Measurements from ENCODE around the gene WAC. TPM values are rescaled to one million over a fixed set of nuclear protein-coding genes. Genes with fewer than 3 reads are reported as not detected.

The WAC gene
- total RNA-seq, 1 donor from 2014 or later = 115 TPM

GRCh38 chr10:28523725-28524252 lies 9.1 kb upstream of the WAC start:
- H3K4me3 Mint-ChIP-seq = no peak overlapping the region
- H3K9me3 Mint-ChIP-seq = peaks cover 20% of the 10 kb centered on the region
- H3K4me1 Mint-ChIP-seq (ENCODE audit: unreplicated experiment) = no peaks in the 10 kb centered on the region
- H3K36me3 Mint-ChIP-seq = peaks cover 44% of the 10 kb centered on the region
- H3K27me3 Mint-ChIP-seq = no peaks in the 10 kb centered on the region
- TF ChIP-seq CTCF (conservative IDR thresholded peaks at IDR 0.05) = no peak
- no peak for DNase-seq (ENCODE audit: extremely low spot score, unreplicated experiment)
- H3K27ac Mint-ChIP-seq = no peak overlapping the region

DNA sequence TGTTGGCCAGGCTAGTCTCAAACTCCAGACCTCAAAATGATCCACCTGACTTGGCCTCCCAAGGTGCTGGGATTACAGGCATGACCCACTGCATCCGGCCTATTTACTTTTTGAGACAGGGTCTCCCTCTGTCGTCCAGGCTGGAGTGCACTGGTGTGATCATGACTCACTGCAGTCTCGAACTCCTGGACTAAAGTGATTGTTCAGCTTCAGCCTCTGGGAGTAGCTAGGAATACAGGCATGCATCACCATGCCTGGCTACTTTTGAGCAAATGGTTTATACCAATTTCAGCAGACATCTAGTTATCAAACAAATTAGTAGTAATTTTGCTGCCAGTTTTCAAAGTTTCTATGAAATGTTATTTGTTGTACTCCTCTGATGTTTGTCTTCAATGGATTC lies 2.2 kb upstream of the WAC start:
- peaks cover 26% of the 10 kb centered on the region for H3K4me1 Mint-ChIP-seq (ENCODE audit: unreplicated experiment)
- no peaks in the 10 kb centered on the region for H3K9me3 Mint-ChIP-seq
- peak overlapping the region; percentile 94 for H3K4me3 Mint-ChIP-seq
- no peak for DNase-seq (ENCODE audit: extremely low spot score, unreplicated experiment)
- peaks cover 46% of the 10 kb centered on the region for H3K36me3 Mint-ChIP-seq
- no peaks in the 10 kb centered on the region for H3K27me3 Mint-ChIP-seq
- no peak for TF ChIP-seq CTCF (conservative IDR thresholded peaks at IDR 0.05)
- H3K27ac Mint-ChIP-seq = peak overlapping the region; percentile 91

GRCh38 chr10:28533186-28533564 lies 257 bp downstream of the WAC start:
- TF ChIP-seq CTCF (conservative IDR thresholded peaks at IDR 0.05) = no peak
- Mint-ChIP-seq H3K4me1 (ENCODE audit: unreplicated experiment) (peaks cover 32% of the 10 kb centered on the region), H3K27me3 (no peaks in the 10 kb centered on the region), H3K9me3 (no peaks in the 10 kb centered on the region), H3K36me3 (peaks cover 40% of the 10 kb centered on the region), H3K27ac (peak overlapping the region; percentile 99), H3K4me3 (peak overlapping the region; percentile 99)
- DNase-seq (ENCODE audit: extremely low spot score, unreplicated experiment) = no peak

- peaks cover 40% of the 10 kb centered on the region for H3K36me3 Mint-ChIP-seq
- peak overlapping the region; percentile 93 for H3K27ac Mint-ChIP-seq
- H3K4me3 Mint-ChIP-seq = peak overlapping the region; percentile 99
- no peaks in the 10 kb centered on the region for H3K27me3 Mint-ChIP-seq
- peak; percentile 71 for DNase-seq (ENCODE audit: extremely low spot score, unreplicated experiment)
- H3K4me1 Mint-ChIP-seq (ENCODE audit: unreplicated experiment) = peaks cover 32% of the 10 kb centered on the region
- TF ChIP-seq CTCF (conservative IDR thresholded peaks at IDR 0.05) = no peak
- no peaks in the 10 kb centered on the region for H3K9me3 Mint-ChIP-seq
These were observed 820 bp downstream of the WAC start for GRCh38 chr10:28533571-28534304.

DNA sequence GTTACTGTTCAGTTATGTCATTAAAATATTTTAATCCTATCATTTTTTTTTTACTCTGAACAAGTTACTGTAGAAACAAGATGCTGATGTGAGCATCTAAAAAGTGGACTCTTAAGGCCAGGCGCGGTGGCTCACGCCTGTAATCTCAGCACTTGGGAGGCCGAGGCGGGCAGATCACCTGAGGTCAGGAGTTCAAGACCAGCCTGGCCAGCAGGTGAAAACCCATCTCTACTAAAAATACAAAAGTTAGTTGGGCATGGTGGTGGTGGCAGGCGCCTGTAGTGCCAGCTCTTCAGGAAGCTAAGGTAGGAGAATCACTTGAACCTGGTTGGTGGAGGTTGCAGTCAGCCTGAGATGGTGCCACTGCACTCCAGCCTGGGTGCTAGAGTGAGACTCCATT lies 2.9 kb downstream of the WAC start:
- Mint-ChIP-seq H3K27me3 (no peaks in the 10 kb centered on the region), H3K4me3 (no peak overlapping the region), H3K9me3 (no peaks in the 10 kb centered on the region), H3K36me3 (peaks cover 29% of the 10 kb centered on the region), H3K27ac (peak overlapping the region; percentile 56), H3K4me1 (ENCODE audit: unreplicated experiment) (peaks cover 27% of the 10 kb centered on the region)
- DNase-seq (ENCODE audit: extremely low spot score, unreplicated experiment) = no peak
- TF ChIP-seq CTCF (conservative IDR thresholded peaks at IDR 0.05) = no peak

All from type B pancreatic cell (in vitro differentiated cells).